D341Med (cell line): ENCODE results near the gene DESI2.
"Not testable (repeated sequence)": the region's sequence is repeated elsewhere in the genome, so short reads cannot be mapped to it uniquely, and the experiment has no call there.

Source experiments
- DNase-seq: peaks from one replicate; pipeline ENCODE4 v3.0.0; 2012; ENCODE audit warnings: low spot score

DESI2 gene

DNA sequence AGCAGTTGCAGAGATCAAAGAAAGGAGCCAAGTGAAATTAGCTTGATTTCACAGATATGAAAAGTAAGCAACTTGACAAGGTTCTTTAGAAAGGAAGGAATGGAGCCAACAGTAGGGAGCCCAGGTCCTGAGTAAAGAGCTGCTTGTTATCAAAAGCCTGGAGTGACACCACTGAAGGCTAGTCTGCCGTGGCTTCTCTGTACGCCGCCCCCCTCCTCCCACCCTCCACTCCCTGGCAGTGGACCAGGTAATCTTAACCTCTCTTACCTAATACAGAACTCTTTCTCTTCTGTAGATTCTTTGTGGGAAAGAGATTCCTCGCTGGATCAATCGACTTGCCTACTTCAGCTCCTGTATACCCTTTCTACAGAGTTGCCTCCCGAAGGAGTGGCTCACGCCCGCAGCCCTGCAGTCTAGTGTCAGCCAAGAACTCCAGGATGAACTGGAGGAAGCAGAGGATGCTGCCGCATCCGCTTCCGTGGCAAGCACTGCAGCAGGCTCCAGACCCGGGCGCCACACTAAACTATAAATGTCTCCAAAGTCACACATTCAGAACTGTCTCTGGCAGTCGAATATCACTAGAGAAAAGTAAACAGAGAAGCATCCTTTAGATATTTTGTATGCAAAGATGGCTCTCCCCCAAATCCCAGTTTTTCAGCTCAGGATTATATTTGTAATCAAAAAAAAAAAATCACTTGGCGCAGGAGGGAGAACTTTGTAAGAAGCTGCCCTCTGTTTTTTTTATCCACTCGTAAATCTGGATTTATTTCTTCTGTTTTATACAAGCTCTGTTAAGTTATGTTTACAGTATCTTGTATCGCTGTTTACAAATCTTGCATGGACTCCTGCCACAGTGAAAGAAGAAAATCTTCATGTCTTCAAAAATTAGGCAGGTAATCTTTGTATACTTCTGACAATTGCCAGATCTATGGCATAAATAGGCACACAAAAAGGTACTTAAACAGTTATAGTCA, 52.6 kb downstream of the DESI2 start:
- no peak for DNase-seq

DNA sequence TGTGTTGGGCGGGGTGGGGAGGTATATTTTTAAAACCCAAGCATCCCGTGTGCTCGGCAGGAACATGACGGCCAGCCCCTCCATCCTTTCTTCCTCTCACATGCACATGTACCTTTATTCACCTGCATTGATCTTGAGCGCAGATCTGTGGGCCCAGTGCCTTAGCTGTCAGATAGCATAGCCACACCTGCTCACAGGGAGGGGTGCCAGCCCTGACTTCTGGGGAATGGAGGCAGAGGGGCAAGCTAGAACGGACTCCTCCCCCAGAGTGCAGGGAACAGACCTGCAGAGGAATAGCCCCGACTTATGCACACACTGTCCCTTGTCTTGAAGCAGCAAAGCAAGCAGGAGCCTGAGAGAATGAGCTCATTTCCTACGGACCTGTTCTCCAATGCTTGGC, 56.1 kb downstream of the DESI2 start:
- DNase-seq = no peak

DNA sequence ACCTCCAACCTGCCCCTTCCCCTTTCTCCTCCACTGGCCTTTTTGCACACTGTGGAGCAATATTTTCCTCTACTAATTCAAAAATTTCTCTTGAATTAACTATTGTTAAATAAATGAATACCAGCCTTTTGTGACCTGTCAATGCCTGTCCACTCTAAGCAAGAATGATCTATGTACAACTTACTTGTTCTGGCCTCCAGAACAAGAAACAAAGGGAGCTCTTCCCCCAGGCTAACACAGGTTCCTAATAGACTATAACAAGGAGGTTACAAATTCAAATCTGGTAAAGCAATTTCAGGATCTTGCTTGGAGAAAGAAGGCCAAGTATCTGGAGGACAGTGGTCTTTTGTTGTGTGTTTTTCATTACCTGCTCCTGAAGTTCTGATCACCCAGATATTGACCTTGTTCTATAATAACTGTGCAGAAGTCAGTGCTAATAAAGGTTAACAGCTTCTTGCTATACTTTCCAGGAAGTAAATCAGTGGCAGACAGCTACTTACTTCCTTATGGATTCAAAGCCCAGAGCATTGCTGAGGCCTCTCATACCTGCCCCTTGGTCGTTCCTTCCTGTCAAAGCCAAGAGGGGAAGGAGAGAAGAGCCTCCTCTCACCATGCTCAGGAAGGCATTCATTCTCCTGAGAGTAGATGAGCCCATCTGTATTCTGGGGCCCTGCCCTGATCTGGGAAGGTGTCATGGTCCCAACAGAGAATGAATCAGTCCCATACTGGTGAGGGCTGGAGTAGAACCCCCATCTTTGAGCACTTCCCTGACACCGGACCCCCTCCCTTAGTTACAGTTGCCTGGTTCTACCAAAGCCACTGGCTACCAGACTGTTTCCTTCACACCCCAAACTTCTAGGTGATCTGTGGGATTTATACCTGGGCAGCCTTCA, 56.8 kb downstream of the DESI2 start:
- DNase-seq = no peak

DNA sequence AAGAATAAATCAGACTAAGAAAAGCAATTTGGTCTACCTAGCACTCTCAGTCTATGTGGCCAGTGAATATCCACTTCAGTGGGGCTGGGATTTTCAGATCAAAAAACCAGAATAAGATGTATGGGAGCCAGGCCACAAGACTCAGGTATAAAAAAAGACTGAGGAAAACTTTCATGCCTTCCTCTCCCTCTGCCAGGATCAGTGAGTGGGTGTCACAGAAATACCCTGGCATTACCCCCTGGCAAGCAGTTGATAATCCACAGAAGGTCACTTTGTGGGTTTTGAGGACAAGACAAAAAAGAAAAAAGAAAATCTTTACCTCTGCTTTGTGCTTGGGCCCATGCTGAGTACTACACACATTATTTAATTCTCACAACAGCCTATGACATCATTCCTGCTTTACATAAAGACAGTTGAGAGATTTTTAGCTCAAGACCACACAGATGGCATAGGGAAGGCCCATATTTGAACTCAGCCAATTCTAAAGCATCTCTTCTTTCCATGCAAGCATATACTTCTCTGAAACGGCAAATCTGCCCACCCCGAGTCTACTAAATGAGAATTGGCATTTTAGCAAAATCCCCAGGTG, 57.6 kb downstream of the DESI2 start:
- no peak for DNase-seq

DNA sequence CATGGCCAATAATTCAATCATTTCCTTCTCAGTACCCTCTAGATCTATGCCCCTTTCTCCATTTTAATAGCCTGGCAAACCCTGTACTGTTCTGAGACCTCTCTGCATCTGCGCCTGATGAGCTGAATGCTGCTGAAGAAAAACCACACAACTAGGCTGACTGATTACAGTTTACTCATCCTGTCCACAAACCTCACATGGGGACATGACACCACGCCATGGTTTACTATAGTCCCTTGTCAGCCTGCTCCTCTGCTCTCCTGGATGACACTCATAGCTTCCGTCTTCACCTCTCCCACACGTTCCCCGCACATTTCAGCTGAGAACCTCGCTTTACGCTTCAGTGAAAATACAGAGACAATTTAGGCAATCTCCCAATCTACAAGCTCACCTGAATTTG, 59.7 kb downstream of the DESI2 start:
- DNase-seq = no peak

DNA sequence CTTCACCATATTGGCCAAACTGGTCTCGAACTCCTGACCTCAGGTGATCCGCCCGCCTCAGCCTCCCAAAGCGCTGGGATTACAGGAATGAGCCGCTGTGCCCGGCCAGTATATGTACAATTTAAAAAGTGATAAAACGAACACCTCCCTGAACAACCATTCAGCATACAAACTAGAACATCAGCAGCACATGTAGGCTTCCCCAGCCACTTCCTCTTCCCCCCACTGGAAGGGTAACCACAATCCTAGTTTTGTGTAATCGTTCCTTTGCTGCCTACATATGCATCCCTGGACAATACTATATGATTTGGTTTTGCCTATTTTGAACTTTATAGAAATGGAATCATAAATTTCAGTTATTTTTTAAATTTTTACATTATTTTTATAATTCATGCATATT, 60.4 kb downstream of the DESI2 start:
- no peak for DNase-seq

DNA sequence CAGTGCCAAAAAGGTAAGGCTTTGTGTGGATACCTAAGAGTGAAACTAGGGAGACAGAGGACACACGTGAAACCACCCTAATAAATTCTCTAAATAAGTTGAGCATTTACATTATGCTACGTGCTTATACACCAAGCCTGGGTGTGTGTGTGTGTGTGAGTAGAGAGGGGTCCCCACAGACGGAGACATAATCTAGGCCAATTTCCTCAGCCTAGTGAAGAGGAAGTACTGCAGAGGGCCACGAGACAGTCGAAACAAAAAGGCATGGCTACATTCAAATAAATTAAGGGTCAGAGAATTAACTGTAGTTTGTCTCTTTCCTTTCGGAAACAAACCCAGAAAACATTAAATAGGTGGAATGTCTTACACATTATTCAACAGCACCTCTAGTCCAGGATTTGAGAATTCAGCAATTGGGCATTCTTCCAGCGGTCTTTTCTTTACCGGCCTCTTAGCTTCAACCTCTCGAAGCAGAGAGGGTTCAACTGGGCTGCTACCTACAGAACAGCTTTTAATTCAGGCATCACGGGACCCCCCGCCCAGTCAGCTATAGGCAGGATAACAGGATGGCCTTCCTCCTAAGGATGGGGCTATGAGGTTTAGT, 75.0 kb downstream of the DESI2 start:
- DNase-seq = no peak

DNA sequence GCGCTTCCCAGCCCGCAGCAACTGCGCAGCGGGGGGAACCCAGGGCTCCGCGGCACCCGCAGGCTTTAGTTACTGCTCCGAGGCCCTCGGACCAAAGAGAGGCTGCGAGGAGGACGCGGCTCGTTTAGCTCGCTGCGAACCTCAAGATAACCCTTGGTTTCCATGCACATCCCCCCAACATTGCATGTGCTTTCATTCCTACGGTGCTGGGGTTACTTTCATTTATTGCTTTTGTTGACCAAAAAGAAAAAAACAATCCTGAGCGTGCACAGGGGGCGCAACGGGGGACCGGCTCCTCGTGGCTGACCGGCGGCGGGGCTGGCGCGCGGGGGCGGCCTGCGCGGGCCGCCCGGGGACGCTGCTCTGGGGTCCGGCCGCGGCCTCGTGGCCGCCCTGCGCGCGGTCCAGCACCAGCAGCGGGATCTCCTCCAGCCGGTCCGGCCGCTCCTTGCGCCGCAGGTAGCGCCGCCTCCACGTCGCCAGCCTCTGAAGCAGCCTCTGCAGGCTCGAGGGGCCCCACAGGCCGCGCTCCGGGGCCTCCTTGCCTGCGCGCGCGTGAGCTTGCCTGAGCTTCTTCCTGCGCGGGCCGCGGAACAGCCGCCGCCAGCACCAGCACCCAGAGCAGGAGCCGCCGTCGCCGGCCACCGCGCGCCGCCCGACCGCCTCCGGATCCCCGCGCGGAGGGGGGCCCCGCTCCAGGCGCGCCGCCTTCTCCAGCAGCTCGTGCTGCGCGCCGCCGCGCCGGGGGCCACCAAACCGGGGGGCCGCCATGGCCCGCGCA, 77.4 kb downstream of the DESI2 start:
- DNase-seq = no peak

DNA sequence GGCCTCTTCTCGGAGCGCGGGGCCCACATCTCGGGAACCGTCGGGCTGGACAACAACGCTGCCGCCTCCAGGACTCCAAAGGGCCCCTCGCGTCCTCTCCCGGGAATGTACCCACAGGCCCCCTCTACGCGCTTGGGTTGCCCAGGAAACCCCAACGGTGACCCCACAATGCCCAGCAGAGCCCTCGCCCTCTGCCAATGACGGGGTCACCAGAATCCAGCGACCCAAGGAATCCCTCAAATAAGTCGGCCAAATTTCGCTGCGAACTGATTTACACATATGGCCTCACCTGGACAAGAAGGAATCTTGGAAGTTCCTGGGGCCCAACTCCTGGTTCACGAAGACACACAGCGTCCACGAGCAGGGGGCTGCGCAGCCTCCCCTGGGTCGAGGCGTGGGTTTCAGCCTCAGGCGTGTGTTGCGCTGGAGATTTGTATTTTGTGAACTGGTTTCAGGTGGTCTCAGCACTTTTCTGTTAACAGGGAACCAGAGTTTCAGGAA, 78.1 kb downstream of the DESI2 start:
- DNase-seq = no peak

DNA sequence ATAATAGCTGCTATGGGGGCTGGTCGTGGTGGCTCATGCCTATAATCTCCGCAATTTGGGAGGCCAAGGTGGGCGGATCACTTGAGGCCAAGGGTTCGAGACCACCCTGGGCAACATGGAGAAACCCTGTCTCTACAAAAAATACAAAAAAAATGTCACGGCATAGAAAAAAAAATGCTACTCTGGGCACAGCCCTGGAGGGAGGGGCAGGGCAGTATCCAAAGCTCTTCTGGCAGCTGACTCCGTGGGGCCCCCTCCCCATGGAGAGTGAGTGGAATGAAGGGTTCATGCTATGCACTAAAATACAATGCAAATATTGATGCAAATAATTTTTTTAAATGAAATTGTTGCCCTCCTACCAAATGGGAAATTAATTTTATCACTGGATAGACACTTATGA, 78.7 kb downstream of the DESI2 start:
- no peak for DNase-seq

DNA sequence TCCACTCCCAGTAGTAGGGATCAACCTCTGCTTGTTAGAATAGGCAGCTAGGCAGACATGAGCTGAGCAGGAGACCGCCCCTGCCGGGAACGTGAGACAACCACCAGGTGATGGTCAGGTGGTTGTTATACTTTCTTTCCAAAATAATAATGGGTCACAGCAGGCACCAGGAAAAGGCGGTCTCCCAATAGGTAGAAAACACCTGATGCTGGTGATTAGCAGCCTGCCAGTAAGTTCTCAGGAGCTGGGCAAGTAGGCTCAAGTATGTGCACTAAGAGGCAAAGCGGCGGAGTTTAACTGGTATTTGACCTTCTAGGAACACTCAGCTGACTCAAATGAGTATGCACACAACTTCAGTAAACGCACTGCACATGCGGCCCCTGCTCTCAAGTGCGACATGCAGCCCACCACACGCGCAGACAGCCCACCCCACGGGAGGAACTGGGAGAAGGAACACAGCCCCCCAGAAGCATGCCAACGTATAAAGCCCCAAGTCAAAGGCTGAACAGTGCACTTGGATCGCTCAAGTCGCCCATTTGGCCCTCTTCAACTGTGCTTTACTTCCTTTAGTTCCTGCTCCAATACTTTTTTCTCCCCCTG, 80.0 kb downstream of the DESI2 start:
- DNase-seq = no peak

DNA sequence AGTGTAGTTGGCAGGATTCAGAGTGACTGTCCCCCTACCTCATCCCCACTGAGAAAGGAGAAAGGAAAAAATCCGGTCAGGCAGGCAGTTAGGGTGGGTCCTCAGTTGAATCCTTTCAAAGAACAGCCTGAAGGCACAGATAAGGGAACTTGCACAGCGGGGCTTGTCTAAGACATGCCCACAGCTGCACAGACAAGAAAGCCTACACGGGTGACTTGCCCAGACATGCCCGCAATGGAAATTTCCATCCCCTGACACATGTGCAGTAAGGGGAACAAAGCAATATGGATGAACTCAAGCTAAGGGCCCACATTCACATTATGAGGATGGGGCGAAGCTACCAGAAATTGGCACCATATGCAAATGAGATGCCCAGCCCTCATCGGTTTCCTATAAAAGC, 82.5 kb downstream of the DESI2 start:
- DNase-seq = no peak

DNA sequence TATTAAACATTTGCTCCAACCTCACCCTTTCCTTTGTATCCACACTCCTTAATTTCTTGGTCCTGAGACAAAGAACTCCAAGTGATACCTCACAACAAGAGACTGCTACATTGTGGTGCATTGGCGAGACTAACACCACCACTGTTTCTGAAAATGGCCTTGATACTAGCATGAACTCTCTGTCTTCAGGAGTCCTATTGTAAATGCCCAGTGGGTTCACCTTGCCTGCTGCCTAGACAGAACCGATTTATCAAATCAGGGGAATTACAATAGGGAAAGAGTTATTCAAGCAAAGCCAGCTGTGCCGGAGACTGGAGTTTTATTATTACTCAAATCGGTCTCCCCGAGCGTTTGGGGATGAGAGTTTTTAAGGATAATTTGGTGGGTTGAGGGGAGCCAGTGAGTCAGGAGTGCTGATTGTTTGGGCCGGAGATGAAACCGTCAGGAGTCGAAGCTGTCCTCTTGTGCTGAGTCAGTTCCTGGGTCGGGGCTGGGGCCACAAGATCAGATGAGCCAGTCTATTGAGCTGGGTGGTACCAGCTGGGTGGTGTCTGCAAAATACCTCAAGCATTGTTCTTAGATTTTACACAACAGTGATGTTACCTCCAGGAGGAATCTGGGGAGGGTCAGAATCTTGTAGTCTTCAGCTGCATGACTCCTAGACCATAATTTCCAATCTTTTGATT, 83.1 kb downstream of the DESI2 start:
- DNase-seq = no peak

DNA sequence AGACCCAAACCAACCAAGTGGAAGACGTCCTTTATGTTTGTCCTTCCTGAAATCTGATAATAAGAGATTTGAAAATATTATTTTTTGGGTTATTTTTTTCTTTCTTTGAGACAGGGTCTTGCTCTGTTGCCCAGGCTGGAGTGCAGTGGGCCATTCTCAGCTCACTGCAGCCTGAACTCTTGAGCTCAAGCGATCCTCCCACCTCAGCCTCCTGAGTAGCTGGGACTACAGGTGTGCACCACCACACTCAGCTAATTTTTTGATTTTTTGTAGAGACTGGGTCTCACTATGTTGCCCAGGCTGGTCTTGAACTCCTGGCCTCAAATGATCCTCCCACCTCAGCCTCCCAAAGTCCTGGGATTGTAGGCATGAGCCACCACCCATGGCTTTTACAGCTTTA, 86.2 kb downstream of the DESI2 start:
- DNase-seq = not testable (repeated sequence)

DNA sequence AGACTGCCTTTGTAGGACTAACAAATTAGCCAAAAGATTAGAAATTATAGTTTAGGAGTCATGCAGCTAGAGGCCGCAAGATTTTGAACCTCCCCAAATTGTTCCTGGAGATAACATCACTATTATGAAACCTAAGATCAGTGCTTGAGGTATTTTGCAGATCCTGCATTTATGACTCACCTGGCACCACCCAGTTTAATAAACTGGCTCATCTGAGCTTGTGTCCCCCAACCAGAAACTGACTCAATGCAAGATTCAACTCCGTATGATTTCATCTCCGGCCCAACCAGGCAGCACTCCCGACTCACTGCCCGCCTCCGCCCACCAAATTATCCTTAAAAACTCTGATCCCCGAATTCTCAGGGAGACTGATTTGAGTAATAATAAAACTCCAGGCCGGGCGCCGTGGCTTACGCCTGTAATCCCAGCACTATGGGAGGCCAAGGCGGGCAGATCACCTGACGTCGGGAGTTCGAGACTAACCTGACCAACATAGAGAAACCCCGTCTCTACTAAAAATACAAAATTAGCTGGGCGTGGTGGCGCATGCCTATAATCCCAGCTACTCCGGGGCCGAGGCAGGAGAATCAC, 87.2 kb downstream of the DESI2 start:
- DNase-seq = not testable (repeated sequence)

DNA sequence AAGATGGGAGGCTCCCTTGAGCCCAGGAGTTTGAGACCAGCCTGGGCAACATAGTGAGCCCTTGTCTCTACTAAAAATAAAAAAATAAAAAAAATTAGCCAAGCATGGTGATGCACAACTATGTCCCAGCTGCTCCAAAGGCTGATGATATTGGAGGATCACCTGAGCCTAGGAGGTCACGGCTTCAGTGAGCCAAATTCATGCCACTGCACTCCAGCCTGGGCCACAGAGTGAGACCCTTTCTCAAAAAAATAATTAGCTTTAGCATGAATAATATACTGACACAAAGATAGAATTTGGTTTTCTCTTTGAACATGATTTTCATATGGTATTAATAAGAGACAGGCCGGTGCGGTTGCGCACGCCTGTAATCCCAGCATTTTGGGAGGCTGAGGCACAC, 88.8 kb downstream of the DESI2 start:
- DNase-seq = no peak

DNA sequence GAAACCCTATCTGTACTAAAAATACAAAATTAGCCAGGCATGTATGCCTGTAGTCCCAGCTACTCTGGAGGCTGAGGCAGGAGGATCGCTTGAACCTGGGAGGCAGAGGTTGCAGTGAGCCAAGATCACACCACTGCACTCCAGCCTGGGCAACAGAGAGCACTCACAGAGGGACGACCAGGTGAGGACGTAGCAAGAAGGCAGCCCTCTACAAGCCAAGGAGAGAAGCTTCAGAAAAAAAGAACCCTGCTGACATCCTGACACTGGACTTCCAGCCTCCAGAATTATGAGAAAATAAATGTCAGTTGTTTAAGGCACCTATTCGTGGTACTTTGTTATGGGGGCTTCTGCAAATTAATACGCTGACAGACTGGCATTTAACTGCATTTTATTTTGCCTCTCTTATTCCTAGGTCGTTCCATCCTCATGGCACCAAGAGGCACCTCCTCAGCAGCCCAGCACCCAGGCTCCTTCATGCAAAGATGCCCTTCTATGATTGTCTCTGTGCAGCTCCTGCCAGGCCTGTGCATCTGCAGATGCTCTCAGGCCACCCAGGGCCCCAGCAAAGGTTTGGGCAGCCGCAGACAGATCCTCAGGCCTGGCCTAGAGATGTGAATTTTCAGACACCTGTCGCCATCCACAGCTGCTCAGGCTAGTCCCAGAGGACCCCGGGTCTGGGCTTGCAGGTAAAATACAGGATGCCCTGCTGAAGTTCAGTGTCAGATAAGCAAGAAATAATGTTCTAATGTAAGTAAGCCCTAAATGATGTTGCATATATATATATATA, 96.5 kb downstream of the DESI2 start:
- no peak for DNase-seq

DNA sequence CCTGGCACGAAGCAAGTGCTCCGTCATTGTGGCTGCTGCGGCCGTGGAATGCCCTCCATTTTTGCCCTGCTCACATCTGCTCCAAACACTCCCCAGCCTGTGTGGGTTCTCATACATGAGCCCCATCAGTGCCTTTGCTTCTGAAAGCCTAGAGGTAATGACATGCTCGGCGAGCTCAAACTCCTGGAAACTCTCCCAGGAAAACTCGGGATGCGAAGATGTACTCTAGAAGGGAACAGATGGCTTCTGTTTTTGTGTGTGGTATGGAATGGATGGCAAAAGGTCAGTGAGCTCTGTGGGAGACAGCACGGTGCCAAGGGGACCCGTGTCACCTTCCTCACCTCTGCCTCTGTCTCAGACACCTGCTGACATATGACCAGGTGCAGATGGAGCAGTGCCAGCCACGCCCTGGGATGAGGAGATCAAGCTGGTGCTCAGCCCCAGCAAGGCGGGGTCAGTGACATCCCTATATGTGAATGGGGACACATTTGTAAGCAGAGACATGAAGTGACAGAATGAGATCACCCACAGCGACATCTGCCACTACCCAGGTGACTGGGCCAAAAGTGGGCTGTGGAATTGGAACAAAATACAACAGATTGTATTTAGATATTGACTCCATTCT, 98.5 kb downstream of the DESI2 start:
- DNase-seq = no peak
